ENCODE data around the gene ART4. TPM values are rescaled to one million over a fixed set of nuclear protein-coding genes. Genes with fewer than 3 reads are reported as not detected.

Gene ART4
- total and polyA plus RNA-seq, 11 donors, result 0.44 to 5.9 (median 2.2) TPM

DNA sequence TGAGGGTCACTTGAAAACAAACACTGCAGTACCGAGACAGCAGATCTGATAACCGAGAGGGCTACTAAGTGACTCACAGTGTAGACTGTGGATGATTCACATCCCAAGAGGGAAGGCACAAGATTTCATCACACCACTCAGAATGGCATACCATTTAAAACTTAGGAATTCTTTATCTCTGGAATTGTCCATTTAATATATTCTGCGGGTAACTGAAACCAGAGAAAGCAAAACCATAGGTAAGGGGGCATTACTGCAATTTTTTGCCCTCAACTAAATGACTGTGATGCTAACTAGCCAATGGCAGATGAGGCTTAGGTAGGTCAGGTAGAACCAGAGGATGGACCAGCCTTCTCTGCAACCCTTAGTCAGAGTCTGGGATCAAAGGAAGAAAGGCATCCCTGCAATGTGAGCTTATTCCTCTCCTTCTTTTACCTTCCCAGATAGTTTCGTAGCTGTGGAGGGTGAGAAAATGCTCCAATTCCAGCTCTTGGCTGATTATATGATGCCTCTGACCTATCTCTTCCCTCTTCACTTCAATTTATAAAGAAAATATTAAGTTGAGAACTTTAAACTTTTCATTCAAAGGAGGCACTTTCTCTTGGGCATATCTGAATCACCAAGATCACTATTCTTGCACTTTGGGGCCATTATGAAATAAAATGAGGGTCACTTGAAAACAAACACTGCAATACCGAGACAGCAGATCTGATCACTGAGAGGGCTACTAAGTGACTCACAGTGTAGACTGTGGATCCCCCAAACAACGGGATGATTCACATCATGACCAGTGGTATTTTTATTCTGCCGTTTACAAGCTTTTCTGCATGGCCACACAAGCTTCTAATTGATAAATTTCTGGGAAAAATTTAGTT is 6.8 kb downstream of the ART4 start:
- 72 to 80% (median 78%) methylated on average over 7 of the region's 7 CpGs for WGBS, 4 donors
- no peak for TF ChIP-seq POLR2A (IDR thresholded peaks at IDR 0.05)
- TF ChIP-seq, protein P1, sequence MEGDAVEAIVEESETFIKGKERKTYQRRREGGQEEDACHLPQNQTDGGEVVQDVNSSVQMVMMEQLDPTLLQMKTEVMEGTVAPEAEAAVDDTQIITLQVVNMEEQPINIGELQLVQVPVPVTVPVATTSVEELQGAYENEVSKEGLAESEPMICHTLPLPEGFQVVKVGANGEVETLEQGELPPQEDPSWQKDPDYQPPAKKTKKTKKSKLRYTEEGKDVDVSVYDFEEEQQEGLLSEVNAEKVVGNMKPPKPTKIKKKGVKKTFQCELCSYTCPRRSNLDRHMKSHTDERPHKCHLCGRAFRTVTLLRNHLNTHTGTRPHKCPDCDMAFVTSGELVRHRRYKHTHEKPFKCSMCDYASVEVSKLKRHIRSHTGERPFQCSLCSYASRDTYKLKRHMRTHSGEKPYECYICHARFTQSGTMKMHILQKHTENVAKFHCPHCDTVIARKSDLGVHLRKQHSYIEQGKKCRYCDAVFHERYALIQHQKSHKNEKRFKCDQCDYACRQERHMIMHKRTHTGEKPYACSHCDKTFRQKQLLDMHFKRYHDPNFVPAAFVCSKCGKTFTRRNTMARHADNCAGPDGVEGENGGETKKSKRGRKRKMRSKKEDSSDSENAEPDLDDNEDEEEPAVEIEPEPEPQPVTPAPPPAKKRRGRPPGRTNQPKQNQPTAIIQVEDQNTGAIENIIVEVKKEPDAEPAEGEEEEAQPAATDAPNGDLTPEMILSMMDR (IDR thresholded peaks at IDR 0.05), result no peak
- Histone ChIP-seq H3K27ac (peak overlapping the region in 4 of 12 donors; percentile 15 to 47 (median 36)), H3K9me3 (no peaks in the 10 kb centered on the region), H3K36me3 (no peaks in the 10 kb centered on the region), H3K4me3 (no peak overlapping the region), H3K4me1 (peaks cover 0 to 45% (median 26%) of the 10 kb centered on the region in 12 donors), H3K27me3 (no peaks in the 10 kb centered on the region)
- ATAC-seq (peak in 3 of 4 donors; percentile 33 to 90 (median 83)), DNase-seq (no peak)
- intact Hi-C loops (cut with DNase I), result no loop called here

DNA sequence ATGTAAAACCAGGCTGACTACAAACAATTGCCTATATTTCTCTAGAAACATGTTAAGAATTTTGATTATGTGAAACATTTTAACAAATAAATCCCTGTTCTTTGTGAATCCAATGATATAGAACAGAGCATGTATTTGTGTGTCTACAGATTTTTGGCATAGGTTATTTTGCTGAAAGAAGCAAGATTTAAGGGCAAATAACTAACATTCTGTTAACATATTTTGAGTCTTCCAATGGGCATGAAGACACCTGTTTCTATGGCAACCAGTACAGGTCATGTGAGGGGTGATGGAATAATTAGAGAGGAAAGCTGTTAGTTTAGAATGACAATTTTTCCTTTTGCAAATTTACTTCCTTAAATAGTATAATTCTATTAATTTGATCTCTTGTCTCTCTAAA is 8.8 kb downstream of the ART4 start:
- no peaks in the 10 kb centered on the region for H3K9me3 ChIP-seq
- H3K4me3 ChIP-seq, result no peak overlapping the region
- no peak for DNase-seq
- TF ChIP-seq POLR2A (IDR thresholded peaks at IDR 0.05), result no peak
- H3K36me3 ChIP-seq, result no peaks in the 10 kb centered on the region
- H3K4me1 ChIP-seq, result peaks cover 0 to 33% (median 17%) of the 10 kb centered on the region in 12 donors
- no peak for ATAC-seq
- intact Hi-C loops (cut with DNase I), result no loop called here
- peak overlapping the region in 5 of 12 donors; percentile 4 to 43 (median 33) for H3K27ac ChIP-seq
- no peaks in the 10 kb centered on the region for H3K27me3 ChIP-seq

DNA sequence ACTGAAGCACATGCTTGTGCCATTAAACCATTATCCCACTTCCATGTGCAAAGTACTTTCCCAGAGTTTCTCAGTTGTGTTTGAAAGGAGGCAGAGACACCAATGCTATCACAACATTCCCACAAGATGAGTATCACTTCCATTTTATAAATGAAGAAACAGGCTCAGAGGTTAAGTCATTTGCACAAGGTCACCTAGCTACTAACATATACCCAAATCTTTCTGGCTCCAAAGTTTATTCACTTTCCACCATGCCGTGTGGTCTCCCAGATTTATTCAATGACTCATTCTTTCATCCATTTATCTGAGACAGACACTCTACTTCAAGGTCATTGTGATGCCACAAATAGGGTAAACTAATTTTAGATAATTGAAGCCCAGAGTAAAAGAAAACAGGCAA is 9.4 kb downstream of the ART4 start:
- 6 to 25% (median 16%) methylated on average over 1 of the region's 1 CpG for WGBS, 4 donors
- Histone ChIP-seq H3K36me3 (no peaks in the 10 kb centered on the region), H3K4me1 (peaks cover 0 to 33% (median 17%) of the 10 kb centered on the region in 12 donors), H3K27me3 (no peaks in the 10 kb centered on the region), H3K27ac (peak overlapping the region in 1 of 12 donors; percentile 27), H3K4me3 (no peak overlapping the region), H3K9me3 (no peaks in the 10 kb centered on the region)
- intact Hi-C loops (cut with DNase I), result no loop called here
- TF ChIP-seq, protein P1 (IDR thresholded peaks at IDR 0.05), result no peak
- no peak for TF ChIP-seq POLR2A (IDR thresholded peaks at IDR 0.05)
- DNase-seq (no peak), ATAC-seq (peak in 2 of 4 donors; percentile 13 to 71)

DNA sequence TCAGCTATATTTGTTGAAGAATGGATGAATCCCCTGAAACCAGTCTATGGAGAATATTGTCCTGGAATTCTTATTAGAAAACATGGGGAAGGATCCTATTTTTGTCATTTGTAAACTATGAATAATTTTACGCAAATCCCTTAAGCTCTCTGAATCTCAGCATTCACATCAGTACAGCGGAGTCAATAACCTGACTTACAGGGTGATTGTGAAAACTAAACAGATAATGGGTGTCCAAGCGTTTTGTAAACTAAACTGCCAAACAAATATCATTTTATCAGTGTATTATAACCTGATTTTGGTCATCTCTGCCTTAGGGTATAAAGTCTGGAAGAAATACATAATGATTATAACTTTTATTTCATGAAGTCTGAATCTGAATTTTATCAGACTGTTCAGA is 10.0 kb downstream of the ART4 start:
- no peak for ATAC-seq
- WGBS, 4 donors, result 86 to 93% (median 91%) methylated on average over 3 of the region's 3 CpGs
- no peaks in the 10 kb centered on the region for H3K36me3 ChIP-seq
- H3K27ac ChIP-seq, result no peak overlapping the region
- H3K27me3 ChIP-seq, result no peaks in the 10 kb centered on the region
- no peak overlapping the region for H3K4me3 ChIP-seq
- no peaks in the 10 kb centered on the region for H3K9me3 ChIP-seq
- TF ChIP-seq POLR2A (IDR thresholded peaks at IDR 0.05), result no peak
- TF ChIP-seq, protein P1 (IDR thresholded peaks at IDR 0.05), result no peak
- intact Hi-C loops (cut with DNase I), result no loop called here
- no peak for DNase-seq
- H3K4me1 ChIP-seq, result peaks cover 0 to 33% (median 17%) of the 10 kb centered on the region in 12 donors

All from heart left ventricle (tissue), 16 donors.